ENCODE results near the gene PAX4. TPM values are rescaled to one million over a fixed set of nuclear protein-coding genes. Genes with fewer than 3 reads are reported as not detected.

The PAX4 gene
- total and polyA plus RNA-seq, 2 of the 4 experiments (the other 2 are of a cell fraction): not detected

DNA sequence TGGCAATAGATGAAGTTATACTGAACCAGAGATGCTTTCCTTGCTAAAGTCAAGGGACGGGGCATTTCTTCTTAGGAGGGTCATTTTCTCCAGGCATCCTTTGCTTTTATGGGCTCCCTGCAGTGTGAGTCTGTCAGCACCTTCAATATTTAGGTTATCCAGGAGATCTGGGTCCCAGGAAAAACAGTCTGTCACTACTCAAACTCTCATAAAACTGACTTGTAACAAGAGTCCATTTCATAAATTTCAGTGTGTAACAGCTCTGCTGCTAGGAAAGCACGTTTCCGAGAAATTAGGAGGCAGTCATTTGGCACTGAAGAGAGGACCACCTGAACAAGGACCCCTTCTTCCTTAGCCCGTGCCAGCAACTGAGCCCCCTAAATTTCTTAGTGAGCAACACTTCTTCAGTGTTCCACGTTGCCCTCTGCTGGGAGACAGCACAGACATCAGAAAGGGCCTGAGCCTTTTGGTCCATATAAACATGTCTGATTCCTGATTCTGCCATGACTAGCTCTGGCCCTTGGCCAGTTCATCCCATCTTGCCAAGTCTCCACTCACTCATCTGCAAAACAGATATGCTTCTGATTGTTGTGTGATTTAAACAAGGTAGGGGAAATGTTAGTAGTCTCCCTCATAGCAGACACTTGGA lies 39.8 kb downstream of the PAX4 start:
- peaks cover 15 to 35% of the 10 kb centered on the region in 2 experiments; a peak in 3 of 4 replicates for H3K79me1 ChIP-seq (ENCODE audit: low read depth in 1 of 2, low read length in 2 of 2)
- H3K9ac ChIP-seq (ENCODE audit: low read depth, low read length): no peak overlapping the region
- H2BK15ac ChIP-seq (ENCODE audit: low read depth, low read length): no peak overlapping the region
- peaks cover 4% of the 10 kb centered on the region; the same call in 1 of the 2 replicates for H3K4me1 ChIP-seq (ENCODE audit: control insufficient read depth, insufficient read depth, low read length)
- CTCF ChIA-PET: interaction anchor here (0.7 kb wide), 2 partner anchors 9 to 1117 kb away, joined by 3 read pairs; no protein-coding TSS in a partner anchor
- H2BK20ac ChIP-seq (ENCODE audit: low read depth, low read length): no peak overlapping the region
- no peak overlapping the region for H3K18ac ChIP-seq (ENCODE audit: low read depth, low read length)
- H2BK120ac ChIP-seq (ENCODE audit: low read depth, low read length): no peak overlapping the region
- no peak overlapping the region for H3K4me2 ChIP-seq (ENCODE audit: low read depth, low read length)
- no peak overlapping the region for H4K91ac ChIP-seq (ENCODE audit: insufficient read depth, low read depth, low read length)
- peaks cover 8% of the 10 kb centered on the region; the same call in 1 of the 2 replicates for H3K9me1 ChIP-seq (ENCODE audit: insufficient read depth, low read length)
- dilution Hi-C loops (cut with HindIII; ENCODE audit: low sequenced_read_pairs, unreplicated experiment): no loop called here
- no TSS peak for BruUV-seq (replicated peaks)
- no peak overlapping the region for H3K56ac ChIP-seq (ENCODE audit: extremely low read depth, insufficient read depth, low read length)
- peak; percentile 74 for ATAC-seq (ENCODE audit: low read depth)
- peaks cover 22% of the 10 kb centered on the region for H3K36me3 ChIP-seq (ENCODE audit: control insufficient read depth, insufficient read depth, low read length)
- no peak overlapping the region for H2BK5ac ChIP-seq (ENCODE audit: low read depth, low read length, poor library complexity, severe bottlenecking)
- H4K8ac ChIP-seq (ENCODE audit: low read depth in 2 of 2, low read length in 2 of 2): no peak overlapping the region
- H2AFZ ChIP-seq (replicated peaks; ENCODE audit: low read length, poor library complexity): no peak overlapping the region
- intact Hi-C loops (cut with micrococcal nuclease): no loop called here
- H3K9me3 ChIP-seq (ENCODE audit: control insufficient read depth, insufficient read depth, low read length): no peaks in the 10 kb centered on the region
- in situ Hi-C loops (cut with MboI; ENCODE audit: low sequenced_read_pairs): no loop called here
- peaks cover 25% of the 10 kb centered on the region for H4K20me1 ChIP-seq (ENCODE audit: insufficient read depth, low read length)
- H3K4me3 ChIP-seq (ENCODE audit: insufficient read depth, low read depth, low read length): no peak overlapping the region
- no peak overlapping the region for H3K4ac ChIP-seq (ENCODE audit: low read depth, low read length)
- POLR2A ChIA-PET (ENCODE audit: unreplicated experiment): no interaction called here
- H3K27me3 ChIP-seq (ENCODE audit: control insufficient read depth, insufficient read depth, low read length): no peaks in the 10 kb centered on the region
- no peak overlapping the region for H2AK5ac ChIP-seq (ENCODE audit: low read depth, low read length)
- no peak overlapping the region for H4K5ac ChIP-seq (ENCODE audit: low read depth, low read length)
- H3K27ac ChIP-seq (ENCODE audit: insufficient read depth, low read length): no peak overlapping the region
- DNase-seq: peak; percentile 80
- H2AK9ac ChIP-seq (replicated peaks; ENCODE audit: low read depth, low read length, poor library complexity): no peak overlapping the region
- TF ChIP-seq SMC3 (IDR thresholded peaks at IDR 0.05; ENCODE audit: low read depth, low read length) (peak; percentile 23; the same call in 1 of the 2 replicates), BHLHE40 (IDR thresholded peaks at IDR 0.05; ENCODE audit: low read depth, low read length) (no peak), RAD21 (IDR thresholded peaks at IDR 0.05; ENCODE audit: low read length) (peak; percentile 26; the same call in 1 of the 2 replicates), MAFK (IDR thresholded peaks at IDR 0.05; ENCODE audit: low read depth, low read length) (no peak)
- TF ChIP-seq, protein P1, sequence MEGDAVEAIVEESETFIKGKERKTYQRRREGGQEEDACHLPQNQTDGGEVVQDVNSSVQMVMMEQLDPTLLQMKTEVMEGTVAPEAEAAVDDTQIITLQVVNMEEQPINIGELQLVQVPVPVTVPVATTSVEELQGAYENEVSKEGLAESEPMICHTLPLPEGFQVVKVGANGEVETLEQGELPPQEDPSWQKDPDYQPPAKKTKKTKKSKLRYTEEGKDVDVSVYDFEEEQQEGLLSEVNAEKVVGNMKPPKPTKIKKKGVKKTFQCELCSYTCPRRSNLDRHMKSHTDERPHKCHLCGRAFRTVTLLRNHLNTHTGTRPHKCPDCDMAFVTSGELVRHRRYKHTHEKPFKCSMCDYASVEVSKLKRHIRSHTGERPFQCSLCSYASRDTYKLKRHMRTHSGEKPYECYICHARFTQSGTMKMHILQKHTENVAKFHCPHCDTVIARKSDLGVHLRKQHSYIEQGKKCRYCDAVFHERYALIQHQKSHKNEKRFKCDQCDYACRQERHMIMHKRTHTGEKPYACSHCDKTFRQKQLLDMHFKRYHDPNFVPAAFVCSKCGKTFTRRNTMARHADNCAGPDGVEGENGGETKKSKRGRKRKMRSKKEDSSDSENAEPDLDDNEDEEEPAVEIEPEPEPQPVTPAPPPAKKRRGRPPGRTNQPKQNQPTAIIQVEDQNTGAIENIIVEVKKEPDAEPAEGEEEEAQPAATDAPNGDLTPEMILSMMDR (conservative IDR thresholded peaks at IDR 0.05; ENCODE audit: low read depth, low read length): peak; percentile 46
- 69% methylated on average over 4 of the region's 5 CpGs; no CpG with 5 or more reads in 1 of the 2 experiments for WGBS, 2 experiments (ENCODE audit: extremely low coverage in 2 of 2, insufficient read length in 1 of 2)
- H3K14ac ChIP-seq (replicated peaks; ENCODE audit: low read depth, low read length): no peak overlapping the region
- no peak overlapping the region for H3K23ac ChIP-seq (ENCODE audit: low read depth, low read length)

Measured in IMR-90 (cell line).